T-helper 2 cell (primary cell): ENCODE data around the gene CLCN6.

Experiments used
- DNase-seq, 5 experiments: peaks; one replicate each; pipeline versions ENCODE4 v3.0.0 to v3.0.0-alpha.2; 2012 to 2022
- total RNA-seq, 2 donors: gene quantifications; one replicate each; lab custom pipeline; 2026; lab: John Stamatoyannopoulos, UW

Gene CLCN6
- total RNA-seq, result 13.4 to 17.6 reads per million in 2 donors

- DNase-seq, result peak; percentile 97 to 99 (median 98)
These were observed at the start of gene CLCN6, which contains the start of gene MTHFR for GRCh38 chr1:11805422-11806306. CLCN6 (plus strand) TSS chr1:11806191; CDS start chr1:11806263, 72 bp downstream. MTHFR (minus strand) TSS chr1:11805964; CDS start chr1:11803116, 2,848 bp downstream.

- DNase-seq, result no peak
These were observed 48.9 kb upstream of the CLCN6 start for GRCh38 chr1:11757047-11757446.

- DNase-seq, result no peak
These were observed 46.2 kb upstream of the CLCN6 start for GRCh38 chr1:11759791-11760190.

GRCh38 chr1:11761285-11761684 lies 44.7 kb upstream of the CLCN6 start:
- no peak for DNase-seq

- peak in 1 of 5 experiments; percentile 31 for DNase-seq
These were observed 44.0 kb upstream of the CLCN6 start, which contains the start of gene C1orf167 for GRCh38 chr1:11761988-11762406. C1orf167 (plus strand) TSS chr1:11762193; CDS start chr1:11764401, 2,208 bp downstream.

- DNase-seq, result no peak
These were observed 41.9 kb upstream of the CLCN6 start for GRCh38 chr1:11764115-11764514.

GRCh38 chr1:11764519-11764918 lies 41.5 kb upstream of the CLCN6 start:
- DNase-seq, result no peak

GRCh38 chr1:11765661-11766428 lies 40.1 kb upstream of the CLCN6 start:
- DNase-seq, result no peak

- no peak for DNase-seq
These were observed 39.6 kb upstream of the CLCN6 start for GRCh38 chr1:11766429-11766776.

GRCh38 chr1:11767922-11768704 lies 37.9 kb upstream of the CLCN6 start:
- no peak for DNase-seq

- no peak for DNase-seq
These were observed 37.2 kb upstream of the CLCN6 start for GRCh38 chr1:11768821-11769220.

GRCh38 chr1:11769274-11769673 lies 36.7 kb upstream of the CLCN6 start:
- DNase-seq, result no peak

GRCh38 chr1:11770011-11770410 lies 36.0 kb upstream of the CLCN6 start:
- no peak for DNase-seq

- DNase-seq, result no peak
These were observed 34.4 kb upstream of the CLCN6 start for GRCh38 chr1:11771481-11772043.

GRCh38 chr1:11772458-11772857 lies 33.5 kb upstream of the CLCN6 start:
- no peak for DNase-seq

GRCh38 chr1:11774753-11775152 lies 31.2 kb upstream of the CLCN6 start:
- DNase-seq, result no peak

GRCh38 chr1:11777658-11778322 lies 28.2 kb upstream of the CLCN6 start:
- DNase-seq, result no peak

- no peak for DNase-seq
These were observed 27.7 kb upstream of the CLCN6 start for GRCh38 chr1:11778336-11778735.

GRCh38 chr1:11778844-11779623 lies 27.0 kb upstream of the CLCN6 start:
- no peak for DNase-seq

GRCh38 chr1:11779715-11780379 lies 26.1 kb upstream of the CLCN6 start:
- DNase-seq, result no peak
